G401.6 (cell line): ENCODE data around the gene HIGD2B.
"Not testable (repeated sequence)": the region's sequence is repeated elsewhere in the genome, so short reads cannot be mapped to it uniquely, and the experiment has no call there.

ENCODE experiments used
- FAIRE-seq: peaks from 2 replicates; lab custom pipeline; 2012; peaks lifted over from hg19 to GRCh38; lab: Jason Lieb, UNC

HIGD2B gene

DNA sequence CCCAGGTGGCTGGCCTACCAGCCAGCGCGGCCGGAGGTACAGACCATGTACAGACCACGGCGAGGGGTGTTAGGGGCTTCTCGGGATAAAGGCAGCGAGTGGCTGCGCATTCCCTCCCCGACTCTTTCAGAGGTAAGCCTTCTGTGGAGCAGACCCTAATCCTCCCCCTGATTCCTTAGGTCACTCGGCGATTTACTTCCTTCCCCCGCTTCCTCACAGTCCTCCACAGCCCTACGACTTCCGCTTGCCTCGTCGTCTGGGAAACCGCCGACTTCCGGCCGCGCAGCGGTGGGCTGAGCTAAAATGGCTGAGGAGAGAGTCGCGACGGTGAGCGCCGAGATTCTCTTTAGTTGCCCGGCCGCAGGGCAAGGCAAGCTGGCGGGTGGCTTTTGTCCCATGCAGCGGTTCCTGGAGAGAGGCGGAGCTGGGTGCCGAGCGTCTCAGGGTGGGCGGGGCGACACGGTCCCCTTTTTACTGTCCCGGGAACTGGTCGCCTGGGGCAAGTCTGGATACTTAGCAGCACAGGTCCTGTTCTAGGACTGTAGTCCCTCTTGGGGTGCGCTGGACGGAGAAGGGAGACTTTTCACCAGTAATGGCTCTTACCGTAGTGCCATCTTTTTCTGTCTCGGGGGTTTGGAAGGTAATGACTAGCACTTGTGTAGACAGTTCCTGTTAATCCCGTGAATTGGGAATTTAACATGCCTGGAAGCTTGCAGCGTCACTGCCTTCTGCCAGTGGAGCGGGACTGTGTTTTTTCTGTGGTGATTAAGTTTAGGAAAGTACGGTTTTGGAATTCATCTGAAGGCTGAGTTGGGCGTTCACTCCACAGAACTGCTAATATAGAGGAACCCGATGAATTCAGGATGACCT, at the start of gene HIGD2B, which contains the start of gene BBS4:
TSS of gene HIGD2B (minus strand) at position 258 of the 870 bp plus-strand sequence. CDS start 9,808 bp downstream, outside the sequence.
TSS of gene BBS4 (plus strand) at position 283 of the 870 bp plus-strand sequence. CDS start at position 304, 21 bp downstream.
- FAIRE-seq: peak; percentile 89

DNA sequence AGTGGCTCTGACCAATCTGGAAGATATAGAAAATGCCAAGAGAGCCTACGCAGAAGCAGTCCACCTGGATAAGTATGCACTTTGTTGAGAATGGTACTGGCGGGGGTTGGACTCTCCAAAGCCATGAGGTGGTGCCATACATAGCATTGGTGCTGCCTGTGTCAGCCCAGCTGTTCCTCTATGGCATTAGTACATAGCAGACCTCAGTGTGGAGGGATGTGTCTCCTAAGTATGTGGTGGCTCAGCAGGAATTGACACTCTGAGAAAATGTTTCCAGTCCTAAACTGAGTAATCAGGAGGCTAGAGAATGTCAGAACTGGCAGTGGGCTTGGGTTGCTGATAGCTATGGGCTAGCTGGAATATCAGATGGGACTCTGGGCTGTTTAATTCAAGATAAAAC, 49.1 kb upstream of the HIGD2B start:
- no peak for FAIRE-seq

GRCh38 chr15:72733941-72734738, 48.2 kb upstream of the HIGD2B start:
- no peak for FAIRE-seq

GRCh38 chr15:72732516-72732915, 46.5 kb upstream of the HIGD2B start:
- FAIRE-seq: no peak

DNA sequence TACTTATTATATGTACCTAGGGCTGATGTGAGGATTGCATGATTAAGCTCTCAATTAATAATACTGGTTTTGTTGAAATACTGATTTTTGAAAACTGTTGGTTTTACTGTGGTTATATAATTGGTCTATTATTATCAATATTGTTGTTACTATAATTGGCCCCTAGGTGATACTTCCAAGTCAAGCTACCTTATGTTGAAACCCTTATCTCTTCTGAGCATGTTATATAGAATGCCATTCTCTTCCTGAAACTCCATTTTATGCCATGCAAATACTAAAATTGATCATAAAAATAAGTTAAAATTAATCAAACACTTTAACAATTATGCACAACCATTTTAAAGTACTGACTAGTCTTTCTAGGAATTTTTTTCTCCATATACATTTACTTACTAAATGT, 46.1 kb upstream of the HIGD2B start:
- FAIRE-seq: no peak

DNA sequence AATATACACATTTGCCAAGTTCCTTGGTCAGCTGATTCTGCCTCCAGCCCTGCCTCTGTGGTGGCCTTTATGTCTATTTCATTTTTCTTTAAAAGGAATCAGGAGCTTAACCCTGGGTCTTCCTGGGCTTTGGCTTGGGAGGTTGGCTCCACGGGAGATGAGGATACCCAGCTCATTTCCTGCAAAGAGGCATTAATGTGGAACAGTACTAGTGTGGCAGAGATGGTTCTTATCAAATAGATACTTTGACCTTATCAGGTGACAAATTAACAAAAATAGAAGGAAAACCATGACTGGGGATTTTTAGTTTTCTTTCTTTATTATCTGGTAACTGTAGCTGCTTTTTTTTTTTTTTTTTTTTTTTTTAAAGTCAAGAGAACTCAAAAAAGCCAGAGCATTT, 42.8 kb upstream of the HIGD2B start:
- FAIRE-seq: no peak

- FAIRE-seq: not testable (repeated sequence)
These were observed 42.3 kb upstream of the HIGD2B start for GRCh38 chr15:72728249-72728648.

DNA sequence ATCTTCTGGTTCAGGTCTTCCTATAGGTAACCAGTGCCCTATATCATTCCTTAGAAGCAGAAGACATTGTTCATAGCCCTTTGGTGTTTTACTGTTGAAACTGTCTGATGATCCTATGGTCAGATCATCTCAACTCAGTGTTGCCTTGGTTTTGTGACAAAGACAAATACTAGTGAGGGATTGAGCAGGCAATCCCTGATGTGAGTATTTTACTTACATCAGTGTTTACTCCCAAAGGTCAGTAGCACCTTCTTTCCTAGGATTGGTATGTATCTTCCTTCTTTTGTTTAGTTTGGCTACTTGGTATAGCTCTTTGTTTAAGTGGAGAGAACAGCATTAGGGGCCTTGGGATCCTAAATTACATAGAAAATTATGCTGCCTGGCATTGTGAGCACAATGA, 41.2 kb upstream of the HIGD2B start:
- FAIRE-seq: no peak

DNA sequence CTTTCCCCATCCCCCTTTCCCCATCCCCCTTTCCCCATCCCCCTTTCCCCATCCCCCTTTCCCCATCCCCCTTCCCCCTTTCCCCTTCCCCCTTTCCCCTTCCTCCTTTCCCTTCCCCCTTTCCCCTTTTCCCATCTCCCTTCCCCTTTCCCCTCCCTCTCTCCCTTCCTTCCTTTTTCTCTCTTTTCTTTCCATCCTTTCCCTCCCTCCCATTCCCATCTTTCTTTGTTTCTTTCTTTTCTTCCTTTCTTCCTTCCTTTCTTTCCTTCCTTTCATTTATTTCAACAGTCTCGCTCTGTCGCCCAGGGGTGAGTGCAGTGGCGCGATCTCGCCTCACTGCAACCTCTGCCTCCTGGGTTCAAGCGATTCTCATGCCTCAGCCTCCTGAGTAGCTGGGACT, 39.9 kb upstream of the HIGD2B start:
- not testable (repeated sequence) for FAIRE-seq

GRCh38 chr15:72725446-72725845, 39.5 kb upstream of the HIGD2B start:
- FAIRE-seq: no peak

DNA sequence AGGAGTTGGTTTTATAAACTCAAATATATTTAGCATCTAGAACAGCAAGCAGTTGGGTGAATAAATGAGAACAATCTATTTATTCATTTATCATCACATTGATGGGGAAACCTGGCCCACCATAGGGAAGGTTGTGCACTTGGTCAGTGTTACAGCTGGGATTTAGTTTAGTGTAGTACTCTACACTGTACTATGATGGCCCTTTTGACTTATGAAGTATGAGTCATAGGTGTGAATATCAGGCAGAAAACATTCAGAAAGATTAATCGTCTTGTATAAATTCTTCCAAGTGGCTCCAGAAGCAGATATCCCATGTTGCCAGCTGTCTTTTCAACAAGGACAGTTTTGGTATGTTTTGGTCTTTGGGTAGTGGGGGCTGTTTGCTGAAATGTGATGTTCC, 38.0 kb upstream of the HIGD2B start:
- no peak for FAIRE-seq

GRCh38 chr15:72722071-72722696, 36.2 kb upstream of the HIGD2B start:
- FAIRE-seq: peak; percentile 84

DNA sequence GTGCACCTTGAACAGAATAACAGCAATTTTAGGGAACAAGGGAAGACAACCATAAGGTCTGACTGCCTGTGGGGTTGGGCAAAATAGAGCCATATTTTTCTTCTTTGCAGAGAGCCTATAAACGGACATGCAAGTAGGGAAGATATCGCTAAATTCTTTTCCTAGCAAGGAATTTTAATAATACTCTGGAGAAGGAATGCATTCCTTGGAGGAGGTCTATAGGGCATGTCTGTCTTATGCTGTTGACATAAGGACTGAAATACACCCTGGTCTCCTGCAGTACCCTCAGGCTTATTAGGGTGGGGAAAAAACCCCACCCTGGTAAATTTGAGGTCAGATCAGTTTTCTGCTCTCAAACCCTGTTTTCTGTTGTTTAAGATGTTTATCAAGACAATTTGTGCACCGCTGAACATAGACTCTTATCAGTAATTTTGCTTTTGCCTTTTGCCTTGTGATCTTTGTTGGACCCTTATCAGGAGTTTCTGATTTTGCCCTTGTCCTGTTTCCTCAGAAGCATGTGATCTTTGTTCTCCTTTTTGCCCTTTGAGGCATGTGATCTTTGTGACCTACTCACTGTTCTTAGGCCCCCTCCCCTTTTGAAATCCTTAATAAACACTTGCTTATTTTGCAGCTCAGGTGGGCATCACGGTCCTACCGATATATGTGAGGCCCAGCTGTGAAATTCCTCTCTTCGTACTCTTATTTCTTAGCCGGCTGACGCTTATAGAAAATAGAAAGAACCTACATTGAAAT, 22.7 kb upstream of the HIGD2B start:
- FAIRE-seq: not testable (repeated sequence)

DNA sequence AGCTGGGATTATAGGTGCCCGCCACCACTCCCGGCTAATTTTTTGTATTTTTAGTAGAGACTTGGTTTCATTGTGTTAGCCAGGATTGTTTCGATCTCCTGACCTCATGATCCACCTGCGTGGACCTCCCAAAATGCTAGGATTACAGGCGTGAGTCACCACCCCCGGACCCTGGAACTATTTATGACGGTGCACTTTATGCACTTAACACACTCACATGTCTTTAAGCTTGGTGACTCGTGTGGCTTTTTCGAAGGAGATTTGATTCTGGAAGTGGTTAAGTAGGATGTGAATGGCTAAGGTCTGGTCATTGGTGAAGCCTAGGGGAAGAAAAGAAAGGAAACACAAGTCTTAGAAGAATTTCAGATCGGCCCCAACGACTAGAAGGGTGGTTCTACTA, 20.3 kb upstream of the HIGD2B start:
- FAIRE-seq: no peak

DNA sequence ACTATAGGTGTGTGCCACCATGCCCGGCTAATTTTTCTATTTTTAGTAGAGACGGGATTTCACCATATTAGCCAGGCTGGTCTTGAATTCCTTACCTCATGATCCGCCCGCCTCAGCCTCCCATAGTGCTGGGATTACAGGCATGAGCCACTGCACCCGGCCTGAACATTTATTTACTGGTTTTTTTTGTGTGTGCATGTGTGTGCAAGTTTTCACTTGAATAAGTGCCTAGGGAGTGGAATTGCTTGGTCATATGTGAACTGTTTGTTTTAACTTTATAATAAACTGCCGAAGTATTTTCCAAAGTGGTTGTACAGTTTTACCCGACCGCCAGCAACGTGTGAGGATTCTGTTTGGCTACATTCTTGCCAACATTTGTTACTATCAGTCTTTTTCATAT, 14.1 kb upstream of the HIGD2B start:
- FAIRE-seq: no peak

DNA sequence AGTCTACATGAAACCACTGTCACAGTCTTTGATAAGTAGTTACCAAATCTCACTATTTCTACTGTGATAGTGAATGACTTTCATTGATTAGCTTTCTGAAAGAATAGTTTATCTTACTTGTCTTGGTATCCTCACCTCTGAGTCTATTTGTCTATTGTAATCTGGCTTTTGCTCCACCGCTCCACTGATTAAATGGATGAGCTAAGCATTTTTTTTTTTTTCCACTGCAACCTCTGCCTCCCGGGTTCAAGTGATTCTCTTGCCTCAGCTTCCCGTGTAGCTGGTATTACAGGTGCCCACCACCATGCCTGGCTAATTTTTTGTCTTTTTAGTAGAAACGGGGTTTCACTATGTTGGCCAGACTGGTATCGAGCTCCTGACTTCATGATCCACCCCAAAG, 13.0 kb upstream of the HIGD2B start:
- no peak for FAIRE-seq

- FAIRE-seq: no peak
These were observed 5.0 kb upstream of the HIGD2B start for GRCh38 chr15:72690938-72691337.

- FAIRE-seq: no peak
These were observed 2.7 kb upstream of the HIGD2B start for GRCh38 chr15:72688697-72689096.

GRCh38 chr15:72685301-72685924, 569 bp downstream of the HIGD2B start:
- no peak for FAIRE-seq

- FAIRE-seq: no peak
These were observed 3.2 kb downstream of the HIGD2B start for GRCh38 chr15:72682772-72683171.

- FAIRE-seq: no peak
These were observed 5.1 kb downstream of the HIGD2B start for GRCh38 chr15:72680931-72681330.

- FAIRE-seq: no peak
These were observed 9.1 kb downstream of the HIGD2B start for GRCh38 chr15:72676838-72677237.
